Erythroblast (primary cell): Measurements from ENCODE around the gene HSPA12B.

Source experiments
- DNase-seq, 2 experiments: peaks; one replicate each; lab custom pipeline; 2025; lab: John Stamatoyannopoulos, UW
- GATA1 ChIP-seq: IDR thresholded peaks from 2 replicates; pipeline ENCODE4 v1.6.1; 2011; ENCODE audit warnings: low read depth, mild to moderate bottlenecking, control low read depth, low read length, moderate library complexity
- POLR2A ChIP-seq: IDR thresholded peaks from 2 replicates; pipeline ENCODE4 v1.6.1; 2011; ENCODE audit warnings: mild to moderate bottlenecking, low read length

Gene HSPA12B

GRCh38 chr20:3710703-3711483 lies 21.6 kb upstream of the HSPA12B start:
- DNase-seq: peak; percentile 64 to 81
- TF ChIP-seq GATA1: no peak
- no peak for TF ChIP-seq POLR2A

GRCh38 chr20:3711484-3711941 lies 21.0 kb upstream of the HSPA12B start:
- DNase-seq: no peak
- TF ChIP-seq GATA1 (no peak), POLR2A (no peak)

GRCh38 chr20:3712279-3712873 lies 20.1 kb upstream of the HSPA12B start, which contains the start of gene SIGLEC1:
TSS of gene SIGLEC1 (minus strand) at chr20:3712600. CDS start at chr20:3707128, 5,472 bp downstream.
- DNase-seq: no peak
- TF ChIP-seq POLR2A (no peak), GATA1 (no peak)

- no peak for DNase-seq
These were observed 18.4 kb upstream of the HSPA12B start for GRCh38 chr20:3714092-3714491.

GRCh38 chr20:3716195-3716834 lies 16.2 kb upstream of the HSPA12B start:
- DNase-seq: peak; percentile 58 to 59
- TF ChIP-seq POLR2A: no peak
- TF ChIP-seq GATA1: no peak

More at GRCh38 chr20:3714092-3714491, 18.4 kb upstream of the HSPA12B start:
- TF ChIP-seq GATA1 (no peak), POLR2A (no peak)

GRCh38 chr20:3719046-3719445 lies 13.4 kb upstream of the HSPA12B start:
- no peak for DNase-seq
- TF ChIP-seq POLR2A (no peak), GATA1 (no peak)

- TF ChIP-seq GATA1 (no peak), POLR2A (no peak)
- no peak for DNase-seq
These were observed 12.4 kb upstream of the HSPA12B start for GRCh38 chr20:3720068-3720467.

- DNase-seq: no peak
- TF ChIP-seq GATA1: no peak
- TF ChIP-seq POLR2A: no peak
These were observed 11.9 kb upstream of the HSPA12B start for GRCh38 chr20:3720626-3721025.

- DNase-seq: no peak
- TF ChIP-seq GATA1 (no peak), POLR2A (no peak)
These were observed 10.6 kb upstream of the HSPA12B start for GRCh38 chr20:3721912-3722311.

- no peak for DNase-seq
- TF ChIP-seq POLR2A: no peak
- no peak for TF ChIP-seq GATA1
These were observed 9.2 kb upstream of the HSPA12B start for GRCh38 chr20:3723284-3723683.

- no peak for DNase-seq
- TF ChIP-seq GATA1 (no peak), POLR2A (no peak)
These were observed 8.1 kb upstream of the HSPA12B start for GRCh38 chr20:3724356-3724755.

GRCh38 chr20:3727401-3728021 lies 5.0 kb upstream of the HSPA12B start:
- no peak for DNase-seq
- TF ChIP-seq GATA1 (no peak), POLR2A (no peak)

- no peak for DNase-seq
- TF ChIP-seq GATA1 (no peak), POLR2A (no peak)
These were observed 4.1 kb upstream of the HSPA12B start for GRCh38 chr20:3728354-3728753.
